OCI-LY3 (cell line): Measurements from ENCODE around the gene HAS3.
"Not testable (repeated sequence)": the region's sequence is repeated elsewhere in the genome, so short reads cannot be mapped to it uniquely, and the experiment has no call there.

Source experiments
- H2AFZ ChIP-seq: fragments of 200-600, 300-600 bp; shearing (Covaris generic); 2 replicates; pipeline ENCODE4 v1.6.0; 2014; ENCODE audit warnings: antibody characterized with exemption, low read depth, low read length
- H3K27ac ChIP-seq: fragments of 200-600, 300-600 bp; sonication (generic); 2 replicates; pipeline ENCODE4 v1.5.1; 2014; ENCODE audit warnings: mild to moderate bottlenecking, low read length, moderate library complexity, mixed read lengths
- H3K27me3 ChIP-seq: fragments of 200-600, 300-600 bp; sonication (generic); 2 replicates; pipeline ENCODE4 v1.6.1; 2014; ENCODE audit warnings: low read depth, low read length, mixed read lengths
- H3K36me3 ChIP-seq: fragments of 200-600, 300-600 bp; sonication (generic); replicated peaks from 2 replicates; pipeline ENCODE3; 2014; ENCODE audit warnings: low read depth, low read length, mixed read lengths
- H3K4me1 ChIP-seq: fragments of 300-600, 200-600 bp; sonication (generic); 2 replicates; pipeline ENCODE4 v1.6.1; 2014; ENCODE audit warnings: low read length, mixed read lengths
- H3K4me2 ChIP-seq: fragments of 200-600, 300-600 bp; sonication (generic); 2 replicates; pipeline ENCODE4 v1.6.1; 2014; ENCODE audit warnings: low read length, mixed read lengths
- H3K4me3 ChIP-seq: fragments of 300-600, 200-600 bp; sonication (generic); 2 replicates; pipeline ENCODE4 v1.5.1; 2014; ENCODE audit warnings: antibody characterized with exemption, mild to moderate bottlenecking, low read length, moderate library complexity
- H3K79me2 ChIP-seq: fragments of 300-600, 200-600 bp; shearing (Covaris generic); 2 replicates; pipeline ENCODE4 v1.6.1; 2014; ENCODE audit warnings: mild to moderate bottlenecking, low read length, mixed read lengths
- H3K9ac ChIP-seq: fragments of 300-600, 200-600 bp; shearing (Covaris generic); 2 replicates; pipeline ENCODE4 v1.6.0; 2014; ENCODE audit warnings: mild to moderate bottlenecking, low read length, moderate library complexity
- H3K9me3 ChIP-seq: fragments of 200-600, 300-600 bp; shearing (Covaris generic); 2 replicates; pipeline ENCODE4 v1.6.1; 2014; ENCODE audit warnings: low read length, mixed read lengths; ENCODE audit not compliant: insufficient read depth
- H4K20me1 ChIP-seq: fragments of 200-600, 300-600 bp; sonication (generic); 2 replicates; pipeline ENCODE4 v1.6.1; 2016; ENCODE audit warnings: low read length, mixed read lengths; ENCODE audit not compliant: insufficient read depth
- EZH2phosphoT487 ChIP-seq: fragments of 200-600 bp; shearing (Covaris generic); IDR thresholded peaks from 2 replicates; pipeline ENCODE4 v1.6.1; 2018; ENCODE audit warnings: antibody characterized with exemption, mixed run types, low read depth
- TF ChIP-seq, protein P1 (sequence below): fragments of 200-600, 300-600 bp; sonication (generic); IDR thresholded peaks from 2 replicates; pipeline ENCODE4 v1.5.1; 2014; ENCODE audit warnings: antibody characterized with exemption, low read length, low read depth

HAS3 gene

DNA sequence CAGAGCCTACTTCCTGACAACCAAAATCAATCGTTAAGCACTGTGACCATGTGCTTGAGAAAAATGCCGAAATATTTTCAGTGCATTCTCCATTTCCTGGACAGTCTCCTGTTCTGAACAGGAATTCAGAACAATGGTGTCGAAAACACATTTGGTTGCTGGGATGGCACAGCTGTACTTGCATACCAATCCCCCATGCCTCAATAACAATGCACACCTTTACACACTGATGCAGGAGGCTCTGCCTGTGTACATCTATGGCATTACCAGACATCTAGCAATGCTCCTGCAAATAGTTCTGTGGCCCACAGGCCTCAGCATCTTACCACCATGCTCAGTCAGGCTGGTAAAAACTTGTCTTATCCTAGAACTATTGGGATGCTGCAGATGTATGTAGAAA, 20.8 kb downstream of the HAS3 start:
- Histone ChIP-seq H3K79me2 (peaks cover 68% of the 10 kb centered on the region), H3K27ac (no peak overlapping the region), H3K9me3 (no peaks in the 10 kb centered on the region), H3K4me1 (peaks cover 8% of the 10 kb centered on the region), H3K27me3 (no peaks in the 10 kb centered on the region), H4K20me1 (peaks cover 34% of the 10 kb centered on the region), H3K9ac (no peak overlapping the region), H2AFZ (no peak overlapping the region), H3K36me3 (peaks cover 21% of the 10 kb centered on the region), H3K4me3 (no peak overlapping the region), H3K4me2 (no peak overlapping the region)
- TF ChIP-seq, protein P1, sequence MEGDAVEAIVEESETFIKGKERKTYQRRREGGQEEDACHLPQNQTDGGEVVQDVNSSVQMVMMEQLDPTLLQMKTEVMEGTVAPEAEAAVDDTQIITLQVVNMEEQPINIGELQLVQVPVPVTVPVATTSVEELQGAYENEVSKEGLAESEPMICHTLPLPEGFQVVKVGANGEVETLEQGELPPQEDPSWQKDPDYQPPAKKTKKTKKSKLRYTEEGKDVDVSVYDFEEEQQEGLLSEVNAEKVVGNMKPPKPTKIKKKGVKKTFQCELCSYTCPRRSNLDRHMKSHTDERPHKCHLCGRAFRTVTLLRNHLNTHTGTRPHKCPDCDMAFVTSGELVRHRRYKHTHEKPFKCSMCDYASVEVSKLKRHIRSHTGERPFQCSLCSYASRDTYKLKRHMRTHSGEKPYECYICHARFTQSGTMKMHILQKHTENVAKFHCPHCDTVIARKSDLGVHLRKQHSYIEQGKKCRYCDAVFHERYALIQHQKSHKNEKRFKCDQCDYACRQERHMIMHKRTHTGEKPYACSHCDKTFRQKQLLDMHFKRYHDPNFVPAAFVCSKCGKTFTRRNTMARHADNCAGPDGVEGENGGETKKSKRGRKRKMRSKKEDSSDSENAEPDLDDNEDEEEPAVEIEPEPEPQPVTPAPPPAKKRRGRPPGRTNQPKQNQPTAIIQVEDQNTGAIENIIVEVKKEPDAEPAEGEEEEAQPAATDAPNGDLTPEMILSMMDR: no peak
- no peak for TF ChIP-seq EZH2phosphoT487

DNA sequence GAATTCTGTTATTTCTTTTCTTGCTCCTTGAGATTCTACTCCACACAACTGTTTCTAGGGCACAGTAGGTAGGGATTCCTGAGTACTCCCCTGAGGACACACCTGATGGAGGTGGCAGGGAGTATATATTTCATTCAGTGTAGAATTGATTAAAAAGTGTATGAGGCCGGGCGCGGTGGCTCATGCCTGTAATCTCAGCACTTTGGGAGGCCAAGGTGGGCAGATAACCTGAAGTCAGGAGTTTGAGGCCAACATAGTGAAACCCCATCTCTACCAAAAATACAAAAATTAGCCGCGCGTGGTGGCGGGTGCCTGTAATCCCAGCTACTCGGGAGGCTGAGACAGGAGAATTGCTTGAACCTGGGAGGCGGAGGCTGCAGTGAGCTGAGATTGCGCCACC, 21.3 kb downstream of the HAS3 start:
- peaks cover 74% of the 10 kb centered on the region for H3K79me2 ChIP-seq
- not testable (repeated sequence) for H3K27me3 ChIP-seq

DNA sequence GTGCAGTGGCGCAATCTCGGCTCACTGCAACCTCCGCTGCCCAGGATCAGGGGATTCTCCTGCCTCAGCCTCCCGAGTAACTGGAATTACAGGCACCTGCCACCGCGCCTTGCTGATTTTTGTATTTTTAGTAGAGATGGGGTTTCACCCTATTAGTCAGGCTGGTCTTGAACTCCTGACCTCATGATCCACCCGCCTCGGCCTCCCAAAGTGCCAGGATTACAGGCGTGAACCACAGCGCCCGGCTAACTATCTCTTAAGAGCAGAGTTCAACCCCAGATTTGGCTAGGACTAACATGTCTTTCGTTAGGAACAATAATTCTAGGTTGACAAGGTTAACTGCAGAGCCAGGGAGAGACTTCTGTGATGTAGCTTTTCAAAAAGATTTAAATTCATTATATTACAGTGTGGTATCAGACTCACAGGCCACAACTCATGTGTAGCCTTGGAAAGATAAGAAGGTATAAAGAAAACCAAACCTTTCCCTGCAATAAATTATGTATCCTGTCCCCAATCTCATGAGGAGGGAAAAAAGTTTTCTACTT, 22.6 kb downstream of the HAS3 start:
- Histone ChIP-seq H3K36me3 (peaks cover 17% of the 10 kb centered on the region), H2AFZ (no peak overlapping the region), H3K79me2 (peaks cover 83% of the 10 kb centered on the region), H3K4me3 (no peak overlapping the region), H3K9ac (no peak overlapping the region), H3K9me3 (no peaks in the 10 kb centered on the region), H3K27ac (no peak overlapping the region), H3K4me2 (no peak overlapping the region), H4K20me1 (peaks cover 35% of the 10 kb centered on the region), H3K4me1 (peaks cover 8% of the 10 kb centered on the region), H3K27me3 (no peaks in the 10 kb centered on the region)
- no peak for TF ChIP-seq EZH2phosphoT487
- TF ChIP-seq, protein P1: no peak

More for the DNA sequence above, 21.3 kb downstream of the HAS3 start:
- Histone ChIP-seq H4K20me1 (peaks cover 35% of the 10 kb centered on the region), H3K36me3 (peaks cover 20% of the 10 kb centered on the region)
- not testable (repeated sequence) for H3K9me3 ChIP-seq, H3K27ac ChIP-seq, H3K9ac ChIP-seq, H2AFZ ChIP-seq, H3K4me1 ChIP-seq, H3K4me2 ChIP-seq, H3K4me3 ChIP-seq

DNA sequence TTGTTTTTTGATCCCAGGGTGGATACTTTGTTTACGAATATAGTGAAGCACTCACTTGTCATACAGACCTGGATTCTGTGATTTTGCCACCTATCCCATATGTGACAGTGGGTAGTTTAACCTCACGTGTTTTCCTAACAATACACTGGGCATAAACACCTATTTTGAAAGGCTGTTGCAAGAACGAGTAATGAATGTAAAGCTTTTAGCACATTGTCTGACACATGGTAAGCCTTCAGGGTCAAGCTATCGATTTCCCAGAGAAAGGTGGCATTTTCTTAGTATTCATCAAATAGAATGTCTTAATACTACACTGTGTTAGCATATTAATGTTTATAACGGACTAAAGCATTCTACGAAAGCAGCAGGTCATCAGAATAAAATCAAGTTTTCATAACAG, 25.0 kb downstream of the HAS3 start:
- Histone ChIP-seq H3K36me3 (peaks cover 25% of the 10 kb centered on the region), H3K4me2 (peak overlapping the region; percentile 71), H4K20me1 (peaks cover 36% of the 10 kb centered on the region), H2AFZ (no peak overlapping the region), H3K4me3 (no peak overlapping the region), H3K27me3 (no peaks in the 10 kb centered on the region), H3K9me3 (no peaks in the 10 kb centered on the region), H3K27ac (no peak overlapping the region), H3K4me1 (peaks cover 18% of the 10 kb centered on the region), H3K9ac (no peak overlapping the region), H3K79me2 (peaks cover 94% of the 10 kb centered on the region)
- TF ChIP-seq, protein P1: no peak
- no peak for TF ChIP-seq EZH2phosphoT487
